ENCODE measurements around the gene WNT1. TPM values are rescaled to one million over a fixed set of nuclear protein-coding genes. Genes with fewer than 3 reads are reported as not detected.

Gene WNT1
- total RNA-seq, 1 experiment from 2014 or later = not detected

- no peaks in the 10 kb centered on the region for H3K9me3 Mint-ChIP-seq (ENCODE audit: unreplicated experiment)
- H3K4me3 Mint-ChIP-seq (ENCODE audit: unreplicated experiment) = no peak overlapping the region
- H3K27me3 ChIP-seq (replicated peaks; ENCODE audit: control insufficient read depth, insufficient read depth, low read length) = no peaks in the 10 kb centered on the region
- no peak overlapping the region for H3K4me3 ChIP-seq (ENCODE audit: low read depth, low read length)
- H3K27ac Mint-ChIP-seq (ENCODE audit: unreplicated experiment) = no peak overlapping the region
- no peak for DNase-seq
- H3K27me3 Mint-ChIP-seq (ENCODE audit: insufficient read depth, unreplicated experiment) = no peaks in the 10 kb centered on the region
- TF ChIP-seq, protein P1, sequence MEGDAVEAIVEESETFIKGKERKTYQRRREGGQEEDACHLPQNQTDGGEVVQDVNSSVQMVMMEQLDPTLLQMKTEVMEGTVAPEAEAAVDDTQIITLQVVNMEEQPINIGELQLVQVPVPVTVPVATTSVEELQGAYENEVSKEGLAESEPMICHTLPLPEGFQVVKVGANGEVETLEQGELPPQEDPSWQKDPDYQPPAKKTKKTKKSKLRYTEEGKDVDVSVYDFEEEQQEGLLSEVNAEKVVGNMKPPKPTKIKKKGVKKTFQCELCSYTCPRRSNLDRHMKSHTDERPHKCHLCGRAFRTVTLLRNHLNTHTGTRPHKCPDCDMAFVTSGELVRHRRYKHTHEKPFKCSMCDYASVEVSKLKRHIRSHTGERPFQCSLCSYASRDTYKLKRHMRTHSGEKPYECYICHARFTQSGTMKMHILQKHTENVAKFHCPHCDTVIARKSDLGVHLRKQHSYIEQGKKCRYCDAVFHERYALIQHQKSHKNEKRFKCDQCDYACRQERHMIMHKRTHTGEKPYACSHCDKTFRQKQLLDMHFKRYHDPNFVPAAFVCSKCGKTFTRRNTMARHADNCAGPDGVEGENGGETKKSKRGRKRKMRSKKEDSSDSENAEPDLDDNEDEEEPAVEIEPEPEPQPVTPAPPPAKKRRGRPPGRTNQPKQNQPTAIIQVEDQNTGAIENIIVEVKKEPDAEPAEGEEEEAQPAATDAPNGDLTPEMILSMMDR (IDR thresholded peaks at IDR 0.05; ENCODE audit: insufficient read depth in 1 of 2, low read depth in 1 of 2, low read length in 1 of 2, severe bottlenecking in 1 of 2, unreplicated experiment in 1 of 2) = no peak
- peaks cover 33% of the 10 kb centered on the region for H3K36me3 Mint-ChIP-seq (ENCODE audit: insufficient read depth, unreplicated experiment)
- ChIA-PET POLR2A (no interaction called here), CTCF (interaction anchor here (0.7 to 1.2 kb wide), 3 partner anchors 11 to 22 kb away, joined by 3 to 7 read pairs (median 3); partner anchors contain the start of gene FKBP11)
- H3K4me1 Mint-ChIP-seq (ENCODE audit: low read depth, unreplicated experiment) = peaks cover 7% of the 10 kb centered on the region
- H3K36me3 ChIP-seq (ENCODE audit: control insufficient read depth, insufficient read depth, low read length) = no peaks in the 10 kb centered on the region; the same call in none of the 2 replicates
- intact Hi-C loops (cut with micrococcal nuclease; ENCODE audit: unreplicated experiment) = no loop called here
- no peaks in the 10 kb centered on the region for H3K4me1 ChIP-seq
- no peaks in the 10 kb centered on the region for H3K9me3 ChIP-seq
- no TSS peak for BruUV-seq (replicated peaks)
Measured at GRCh38 chr12:48946943-48947342, 31.2 kb upstream of the WNT1 start.

DNA sequence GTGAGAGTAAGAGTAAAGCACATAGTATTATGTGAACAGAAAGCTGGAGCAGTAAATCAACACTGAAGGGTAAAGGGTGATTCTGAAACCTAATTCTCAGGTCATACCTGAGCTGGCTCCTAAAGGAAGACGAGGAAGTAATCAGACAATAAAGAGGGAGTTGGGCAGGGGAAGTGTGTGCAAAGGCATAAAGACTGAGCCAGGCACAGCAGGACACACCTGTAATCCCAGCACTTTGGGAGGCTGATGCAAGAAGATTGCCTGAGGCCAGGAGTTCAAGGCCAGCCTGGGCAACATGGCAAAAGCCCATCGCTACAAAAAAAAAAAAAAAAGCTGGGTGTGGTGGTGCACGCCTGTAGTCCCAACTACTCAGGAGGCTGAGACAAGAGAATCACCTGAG, 30.4 kb upstream of the WNT1 start:
- Mint-ChIP-seq H3K27ac (ENCODE audit: unreplicated experiment) (no peak overlapping the region), H3K27me3 (ENCODE audit: insufficient read depth, unreplicated experiment) (no peaks in the 10 kb centered on the region), H3K4me1 (ENCODE audit: low read depth, unreplicated experiment) (peaks cover 7% of the 10 kb centered on the region), H3K9me3 (ENCODE audit: unreplicated experiment) (no peaks in the 10 kb centered on the region), H3K36me3 (ENCODE audit: insufficient read depth, unreplicated experiment) (peaks cover 41% of the 10 kb centered on the region), H3K4me3 (ENCODE audit: unreplicated experiment) (no peak overlapping the region)
- Histone ChIP-seq H3K4me1 (no peaks in the 10 kb centered on the region), H3K36me3 (ENCODE audit: control insufficient read depth, insufficient read depth, low read length) (no peaks in the 10 kb centered on the region; the same call in none of the 2 replicates), H3K9me3 (no peaks in the 10 kb centered on the region), H3K27me3 (replicated peaks; ENCODE audit: control insufficient read depth, insufficient read depth, low read length) (no peaks in the 10 kb centered on the region), H3K4me3 (ENCODE audit: low read depth, low read length) (no peak overlapping the region)
- CTCF ChIA-PET = interaction anchor here (1.0 to 1.2 kb wide), 3 partner anchors 12 to 49 kb away, joined by 3 read pairs; partner anchors contain the start of gene FKBP11
- POLR2A ChIA-PET = no interaction called here
- DNase-seq = no peak
- no TSS peak for BruUV-seq (replicated peaks)
- TF ChIP-seq, protein P1 (IDR thresholded peaks at IDR 0.05; ENCODE audit: insufficient read depth in 1 of 2, low read depth in 1 of 2, low read length in 1 of 2, severe bottlenecking in 1 of 2, unreplicated experiment in 1 of 2) = no peak
- intact Hi-C loops (cut with micrococcal nuclease; ENCODE audit: unreplicated experiment) = no loop called here

- peaks cover 8% of the 10 kb centered on the region; the same call in 1 of the 2 replicates for H3K4me1 ChIP-seq
- no peaks in the 10 kb centered on the region for H3K9me3 Mint-ChIP-seq (ENCODE audit: unreplicated experiment)
- no peaks in the 10 kb centered on the region for H3K9me3 ChIP-seq
- intact Hi-C loops (cut with micrococcal nuclease; ENCODE audit: unreplicated experiment) = no loop called here
- H3K27me3 ChIP-seq (replicated peaks; ENCODE audit: control insufficient read depth, insufficient read depth, low read length) = no peaks in the 10 kb centered on the region
- no peaks in the 10 kb centered on the region; the same call in 1 of the 2 replicates for H3K36me3 ChIP-seq (ENCODE audit: control insufficient read depth, insufficient read depth, low read length)
- BruUV-seq (replicated peaks) = no TSS peak
- no peak for DNase-seq
- CTCF ChIA-PET = interaction anchor here (1.0 kb wide), 1 partner anchor 28 kb away, joined by 3 read pairs; no protein-coding TSS in a partner anchor
- peaks cover 10% of the 10 kb centered on the region for H3K4me1 Mint-ChIP-seq (ENCODE audit: low read depth, unreplicated experiment)
- peaks cover 52% of the 10 kb centered on the region for H3K36me3 Mint-ChIP-seq (ENCODE audit: insufficient read depth, unreplicated experiment)
- POLR2A ChIA-PET = no interaction called here
- no peak overlapping the region for H3K27ac Mint-ChIP-seq (ENCODE audit: unreplicated experiment)
- H3K27me3 Mint-ChIP-seq (ENCODE audit: insufficient read depth, unreplicated experiment) = no peaks in the 10 kb centered on the region
- TF ChIP-seq, protein P1 (IDR thresholded peaks at IDR 0.05; ENCODE audit: insufficient read depth in 1 of 2, low read depth in 1 of 2, low read length in 1 of 2, severe bottlenecking in 1 of 2, unreplicated experiment in 1 of 2) = no peak
- H3K4me3 Mint-ChIP-seq (ENCODE audit: unreplicated experiment) = no peak overlapping the region
- H3K4me3 ChIP-seq (ENCODE audit: low read depth, low read length) = no peak overlapping the region
Measured at GRCh38 chr12:48952691-48953090, 25.4 kb upstream of the WNT1 start.
